ENCODE results near the gene NUTF2. TPM values are rescaled to one million over a fixed set of nuclear protein-coding genes. Genes with fewer than 3 reads are reported as not detected.

NUTF2 gene
- polyA plus RNA-seq, 3 donors = 64.2 to 104 (median 90.3) TPM

DNA sequence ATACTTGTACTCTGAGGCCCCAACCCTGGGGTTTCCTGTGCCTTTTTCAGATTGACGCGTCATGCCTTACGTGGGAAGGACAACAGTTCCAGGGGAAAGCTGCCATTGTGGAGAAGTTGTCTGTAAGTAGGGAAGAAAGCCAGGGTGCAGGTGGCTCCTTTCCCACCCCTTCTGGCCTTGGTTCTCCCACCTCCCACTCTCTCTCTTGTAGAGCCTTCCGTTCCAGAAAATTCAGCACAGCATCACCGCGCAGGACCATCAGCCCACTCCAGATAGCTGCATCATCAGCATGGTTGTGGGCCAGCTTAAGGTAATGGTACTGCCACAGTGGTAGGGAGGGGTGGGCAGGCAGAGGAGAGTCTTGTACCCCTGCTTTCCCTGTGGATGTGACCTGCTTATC is 21.6 kb downstream of the NUTF2 start:
- peaks cover 15% of the 10 kb centered on the region for H3K4me1 Mint-ChIP-seq
- H3K27me3 Mint-ChIP-seq (ENCODE audit: low read depth in 3 of 3) = peaks cover 0 to 1% (median 0%) of the 10 kb centered on the region in 3 donors
- Histone ChIP-seq H3K4me1 (ENCODE audit: control insufficient read depth in 1 of 2, insufficient read depth in 2 of 2, low read length in 2 of 2) (peaks cover 16 to 17% of the 10 kb centered on the region in 2 donors), H3K9me3 (replicated peaks in 1 of 2; ENCODE audit: control insufficient read depth in 1 of 2, insufficient read depth in 1 of 2, low read length in 2 of 2) (no peaks in the 10 kb centered on the region), H3K4me2 (replicated peaks; ENCODE audit: extremely low read depth, low read length, poor library complexity, severe bottlenecking) (no peak overlapping the region), H3K36me3 (replicated peaks in 1 of 2; ENCODE audit: control insufficient read depth in 1 of 2, insufficient read depth in 2 of 2, low read length in 2 of 2) (peaks cover 31 to 72% of the 10 kb centered on the region in 2 donors), H3K27me3 (ENCODE audit: control insufficient read depth in 2 of 2, insufficient read depth in 2 of 2, low read length in 2 of 2) (no peaks in the 10 kb centered on the region), H3K27ac (ENCODE audit: low read depth in 1 of 2, low read length in 2 of 2) (no peak overlapping the region), H3K79me2 (ENCODE audit: insufficient read depth, low read length) (peaks cover 16% of the 10 kb centered on the region), H3K4me3 (replicated peaks in 1 of 3; ENCODE audit: low read depth in 2 of 3, low read length in 3 of 3) (no peak overlapping the region), H2AFZ (ENCODE audit: insufficient read depth, low read depth, low read length, poor library complexity, severe bottlenecking) (no peak overlapping the region), H3K9ac (ENCODE audit: insufficient read depth, low read length, poor library complexity, severe bottlenecking) (no peak overlapping the region), H4K20me1 (ENCODE audit: insufficient read depth, low read length) (peaks cover 6% of the 10 kb centered on the region)
- 94% methylated on average over 3 of the region's 6 CpGs for WGBS (ENCODE audit: insufficient coverage)
- H3K36me3 Mint-ChIP-seq = peaks cover 38 to 59% of the 10 kb centered on the region in 2 donors
- intact Hi-C loops (cut with micrococcal nuclease) = no loop called here
- no peak overlapping the region for H3K4me3 Mint-ChIP-seq
- TF ChIP-seq CTCF (IDR thresholded peaks at IDR 0.05) = no peak
- H3K27ac Mint-ChIP-seq = no peak overlapping the region
- no peak for DNase-seq
- peaks cover 0 to 2% (median 0%) of the 10 kb centered on the region in 7 donors for H3K9me3 Mint-ChIP-seq

DNA sequence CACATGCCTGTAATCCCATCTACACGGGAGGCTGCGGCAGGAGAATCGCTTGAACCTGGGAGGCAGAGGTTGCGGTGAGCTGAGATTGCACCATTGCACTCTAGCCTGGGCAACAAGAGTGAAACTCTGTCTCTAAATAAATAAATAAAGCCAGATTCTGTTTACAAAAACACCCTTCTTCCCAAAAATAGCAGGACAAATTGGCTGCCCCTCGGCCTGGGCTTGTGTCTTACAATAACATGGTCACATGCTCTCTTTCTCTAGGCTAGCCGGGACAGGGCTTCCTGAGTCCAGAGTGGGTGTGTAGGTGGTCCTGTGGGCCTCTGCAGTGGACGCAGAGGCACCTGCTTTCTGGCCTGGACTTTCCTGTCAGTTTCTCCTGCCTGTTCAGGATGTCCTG is 22.9 kb downstream of the NUTF2 start:
- Histone ChIP-seq H3K9me3 (replicated peaks in 1 of 2; ENCODE audit: control insufficient read depth in 1 of 2, insufficient read depth in 1 of 2, low read length in 2 of 2) (no peaks in the 10 kb centered on the region), H3K9ac (ENCODE audit: insufficient read depth, low read length, poor library complexity, severe bottlenecking) (no peak overlapping the region), H3K27me3 (ENCODE audit: control insufficient read depth in 2 of 2, insufficient read depth in 2 of 2, low read length in 2 of 2) (no peaks in the 10 kb centered on the region), H3K79me2 (ENCODE audit: insufficient read depth, low read length) (peaks cover 21% of the 10 kb centered on the region), H2AFZ (ENCODE audit: insufficient read depth, low read depth, low read length, poor library complexity, severe bottlenecking) (no peak overlapping the region), H3K4me1 (ENCODE audit: control insufficient read depth in 1 of 2, insufficient read depth in 2 of 2, low read length in 2 of 2) (peaks cover 30% of the 10 kb centered on the region in 2 donors), H3K4me2 (replicated peaks; ENCODE audit: extremely low read depth, low read length, poor library complexity, severe bottlenecking) (no peak overlapping the region), H3K27ac (ENCODE audit: low read depth in 1 of 2, low read length in 2 of 2) (peak overlapping the region in 1 of 2 donors; percentile 15), H3K36me3 (replicated peaks in 1 of 2; ENCODE audit: control insufficient read depth in 1 of 2, insufficient read depth in 2 of 2, low read length in 2 of 2) (peaks cover 31 to 71% of the 10 kb centered on the region in 2 donors), H3K4me3 (replicated peaks in 1 of 3; ENCODE audit: low read depth in 2 of 3, low read length in 3 of 3) (no peak overlapping the region), H4K20me1 (ENCODE audit: insufficient read depth, low read length) (peaks cover 14% of the 10 kb centered on the region)
- peaks cover 29% of the 10 kb centered on the region for H3K4me1 Mint-ChIP-seq
- peaks cover 0 to 1% (median 0%) of the 10 kb centered on the region in 3 donors for H3K27me3 Mint-ChIP-seq (ENCODE audit: low read depth in 3 of 3)
- no peak for TF ChIP-seq CTCF (IDR thresholded peaks at IDR 0.05)
- peaks cover 35 to 59% of the 10 kb centered on the region in 2 donors for H3K36me3 Mint-ChIP-seq
- 100% methylated on average over 4 of the region's 7 CpGs for WGBS (ENCODE audit: insufficient coverage)
- H3K27ac Mint-ChIP-seq = peak overlapping the region in 1 of 7 donors; percentile 66
- no peak for DNase-seq
- no peak overlapping the region for H3K4me3 Mint-ChIP-seq
- peaks cover 0 to 2% (median 0%) of the 10 kb centered on the region in 7 donors for H3K9me3 Mint-ChIP-seq
- intact Hi-C loops (cut with micrococcal nuclease) = loop anchor here in 1 of 2 donors (5.0 to 10.0 kb wide), 2 partner anchors 37 to 65 kb away; partner anchors contain the start of genes CTRL and PSMB10
